TTC549 (cell line): Measurements from ENCODE around the gene NAALADL2.
"Not testable (repeated sequence)": the region's sequence is repeated elsewhere in the genome, so short reads cannot be mapped to it uniquely, and the experiment has no call there.

Experiments used
- FAIRE-seq: peaks from 2 replicates; lab custom pipeline; 2012; peaks lifted over from hg19 to GRCh38; lab: Jason Lieb, UNC

Gene NAALADL2

DNA sequence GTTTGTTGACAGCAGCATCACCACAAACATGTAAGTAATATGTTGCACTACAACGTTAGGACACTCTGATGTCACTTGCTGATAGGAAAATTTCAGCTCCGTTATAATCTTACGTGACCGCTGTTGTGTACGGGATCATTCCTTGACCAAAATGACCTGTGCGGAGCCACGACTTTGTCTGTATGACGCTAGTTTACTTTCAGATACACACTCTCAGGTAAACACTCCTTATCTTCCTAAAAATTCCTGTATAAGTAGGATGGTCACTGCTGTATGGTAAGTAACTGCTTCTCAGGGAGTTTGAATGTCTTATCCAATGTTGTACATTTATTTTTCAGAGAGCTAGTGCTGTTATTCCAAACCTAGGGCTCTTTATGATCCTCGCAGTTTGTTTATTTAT lies 410.3 kb downstream of the NAALADL2 start:
- FAIRE-seq: no peak

DNA sequence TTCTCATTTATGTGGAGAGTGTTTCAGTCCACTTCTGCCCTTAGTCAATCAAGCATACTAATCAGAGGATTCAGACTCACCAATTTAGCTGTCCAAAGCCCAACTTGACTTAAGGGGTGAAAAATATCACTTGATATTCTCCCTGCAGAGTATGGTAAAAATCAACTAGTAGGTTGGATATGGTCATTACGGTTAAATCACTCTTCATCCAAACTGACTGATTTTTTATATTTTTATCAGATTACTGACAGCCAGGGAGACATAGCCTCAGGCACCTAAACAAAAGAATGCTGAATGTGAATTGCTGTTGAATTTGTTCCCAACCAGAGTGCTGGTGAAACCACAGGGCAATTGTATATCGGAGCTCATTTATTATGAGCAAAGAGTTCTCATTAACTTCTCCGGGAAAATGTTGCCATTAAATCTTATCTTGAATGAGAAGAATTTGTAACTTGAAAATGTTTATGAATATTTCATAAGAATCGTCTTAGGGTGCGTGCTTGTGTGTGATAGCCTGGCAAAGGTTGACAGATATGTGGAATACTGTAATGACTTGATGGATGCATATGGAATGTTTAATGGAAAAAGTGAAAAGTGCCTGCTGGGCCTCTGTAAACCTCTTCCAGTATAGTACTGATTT lies 411.2 kb downstream of the NAALADL2 start:
- FAIRE-seq: no peak

DNA sequence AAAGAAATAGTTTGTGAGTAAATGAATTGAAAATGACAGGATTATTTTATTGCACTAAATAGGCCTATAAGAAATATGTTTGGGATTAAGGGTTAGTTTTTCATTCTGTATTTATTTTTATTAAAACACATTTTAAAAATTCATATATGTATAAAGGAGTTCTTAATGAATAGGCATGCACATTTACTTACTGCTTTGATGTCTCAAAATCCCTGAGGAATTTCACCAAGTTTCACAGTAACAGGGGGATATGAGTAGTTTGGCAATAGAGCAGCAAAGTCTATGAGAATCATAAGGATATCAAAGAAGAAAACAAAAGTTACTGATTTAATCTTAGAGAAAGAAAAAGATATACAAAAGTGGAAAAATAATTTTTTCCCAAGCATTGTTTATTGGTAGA lies 411.7 kb downstream of the NAALADL2 start:
- FAIRE-seq: no peak

DNA sequence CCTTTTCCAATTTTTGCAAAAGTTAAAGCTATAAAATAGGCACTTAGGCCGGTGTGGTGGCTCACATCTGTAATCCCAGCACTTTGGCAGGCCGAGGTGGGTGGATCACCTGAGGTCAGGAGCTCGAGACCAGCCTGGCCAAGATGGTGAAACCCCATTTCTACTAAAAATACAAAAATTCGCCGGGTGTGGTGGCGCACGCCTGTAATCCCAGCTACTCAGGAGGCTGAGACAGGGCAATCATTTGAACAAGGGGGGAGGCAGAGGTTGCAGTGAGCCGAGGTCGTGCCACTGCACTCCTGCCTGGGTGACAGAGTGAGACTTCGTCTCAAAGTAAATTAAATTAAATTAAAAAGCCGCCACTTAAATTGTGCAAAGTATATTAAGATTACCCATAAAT lies 412.3 kb downstream of the NAALADL2 start:
- not testable (repeated sequence) for FAIRE-seq

DNA sequence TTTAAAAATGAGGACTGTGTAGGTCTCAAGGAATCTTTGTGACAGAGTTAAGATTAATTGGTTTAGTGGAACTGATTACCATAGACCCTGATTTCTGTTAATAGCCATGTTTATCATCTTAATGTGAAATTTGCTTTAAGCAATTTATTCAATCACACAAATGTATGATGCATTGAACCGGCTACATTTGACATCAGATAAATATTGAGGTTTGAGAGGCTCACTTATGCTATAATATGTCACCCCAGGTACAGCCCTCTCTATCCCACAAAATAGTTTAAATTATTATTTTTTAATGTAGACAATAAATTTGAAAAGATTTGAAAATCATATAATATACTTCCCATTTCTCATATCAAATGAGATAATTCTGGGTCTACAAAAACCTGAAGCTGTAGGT lies 413.3 kb downstream of the NAALADL2 start:
- FAIRE-seq: no peak

DNA sequence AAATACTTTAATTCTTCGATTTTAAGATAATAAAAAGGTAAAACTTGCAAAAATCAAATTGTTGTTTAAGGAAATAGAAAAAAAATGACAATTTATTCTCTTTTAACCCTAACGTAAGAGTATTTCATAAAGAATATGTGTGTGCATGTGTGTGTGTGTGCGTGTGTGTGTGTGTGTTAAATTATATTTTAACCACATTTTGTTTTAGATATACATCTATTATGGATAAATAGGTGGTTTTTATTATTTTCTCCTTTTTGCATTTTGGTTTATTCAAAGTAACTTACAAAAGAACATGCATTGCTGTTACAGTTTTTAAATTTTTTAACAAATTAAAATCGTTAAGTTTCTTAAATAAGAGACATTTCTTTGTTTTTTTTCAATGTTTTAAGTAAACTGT lies 414.4 kb downstream of the NAALADL2 start:
- FAIRE-seq: peak; percentile 54

DNA sequence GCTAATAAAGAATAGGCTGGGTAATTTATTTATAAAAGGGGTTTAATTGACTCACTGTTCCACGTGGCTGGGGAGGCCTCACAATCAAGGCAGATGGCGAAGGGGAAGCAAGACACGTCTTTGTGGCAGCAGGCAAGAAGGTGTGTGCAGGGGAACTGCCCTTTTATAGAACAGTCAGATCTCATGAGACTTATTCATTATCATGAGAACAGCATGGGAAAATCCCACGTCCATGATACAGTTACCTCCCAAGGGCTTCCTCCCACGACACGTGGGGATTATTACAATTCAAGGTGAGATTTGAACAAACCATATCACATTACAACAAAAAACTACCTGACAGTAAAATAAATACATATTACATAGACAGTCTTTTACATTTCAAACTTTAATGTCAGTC lies 414.9 kb downstream of the NAALADL2 start:
- no peak for FAIRE-seq

DNA sequence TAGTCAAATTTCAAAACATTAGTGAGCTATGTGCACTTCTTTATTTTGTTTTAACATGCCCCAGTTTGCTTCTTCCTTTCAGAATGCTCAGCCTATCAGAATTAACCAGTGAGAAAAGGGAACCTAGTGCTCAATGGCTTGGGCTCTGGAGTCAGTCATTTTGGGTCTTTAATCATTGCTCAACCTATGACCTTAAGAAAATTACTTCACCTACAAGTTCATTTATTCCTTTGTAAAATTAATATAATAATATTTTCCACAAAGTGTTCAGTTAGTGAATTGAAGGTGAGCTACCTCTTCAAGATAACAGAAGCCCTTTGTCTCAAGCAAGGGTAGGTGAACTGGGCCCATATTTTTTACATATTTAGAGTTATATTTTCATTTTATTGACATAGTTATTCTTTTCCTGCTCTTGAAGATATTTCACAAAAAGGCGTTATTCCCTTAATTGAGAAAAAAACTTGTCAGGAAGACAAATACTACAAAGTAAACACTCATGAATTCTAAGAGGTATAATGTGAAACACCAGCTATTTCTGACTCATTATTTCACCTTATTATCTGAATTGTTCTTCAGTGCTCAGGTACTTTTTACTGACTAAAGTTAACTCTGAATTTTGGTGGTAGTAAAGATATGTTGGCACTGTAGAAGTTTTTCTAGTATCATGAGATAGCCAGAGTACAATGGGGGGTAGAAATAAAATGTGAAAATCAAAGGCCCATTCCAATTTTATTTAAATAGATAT lies 415.5 kb downstream of the NAALADL2 start:
- no peak for FAIRE-seq

DNA sequence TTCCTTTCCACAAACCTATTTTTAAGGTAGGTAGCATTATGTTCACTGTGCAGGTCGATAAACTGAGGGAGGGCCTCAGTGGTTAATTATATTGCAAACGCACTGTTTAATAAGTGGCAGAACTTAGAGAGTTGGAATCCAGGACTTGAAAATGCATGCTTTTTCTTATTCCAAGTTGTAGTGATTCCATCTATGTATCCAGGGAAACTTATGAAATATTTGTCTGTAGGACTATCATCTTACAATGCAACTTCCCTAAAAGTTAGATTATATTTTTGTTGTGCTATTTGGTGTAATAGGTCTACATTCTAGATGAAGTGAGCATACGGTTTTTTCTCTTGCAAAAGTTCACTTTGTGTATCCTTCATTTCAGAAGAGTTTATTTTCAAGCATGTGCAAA lies 419.5 kb downstream of the NAALADL2 start:
- FAIRE-seq: no peak

DNA sequence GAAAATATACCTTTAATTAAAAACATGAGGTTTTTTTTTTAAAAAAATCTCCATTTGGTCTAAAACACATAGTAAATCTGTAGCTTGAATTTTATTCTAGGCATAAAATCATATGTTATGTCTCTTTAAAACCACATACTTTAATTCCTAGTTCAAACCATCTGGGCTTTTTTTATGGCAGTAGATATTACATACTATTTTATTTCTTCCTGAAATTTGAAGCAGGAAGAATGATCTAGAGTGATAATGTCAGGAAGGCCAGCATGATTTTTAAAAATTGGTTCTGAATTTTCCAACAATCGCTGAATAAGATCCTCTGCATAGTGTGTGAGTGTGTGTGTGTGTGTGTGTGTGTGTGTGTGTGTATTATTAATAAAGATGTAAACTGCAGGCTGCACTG lies 420.3 kb downstream of the NAALADL2 start:
- no peak for FAIRE-seq

DNA sequence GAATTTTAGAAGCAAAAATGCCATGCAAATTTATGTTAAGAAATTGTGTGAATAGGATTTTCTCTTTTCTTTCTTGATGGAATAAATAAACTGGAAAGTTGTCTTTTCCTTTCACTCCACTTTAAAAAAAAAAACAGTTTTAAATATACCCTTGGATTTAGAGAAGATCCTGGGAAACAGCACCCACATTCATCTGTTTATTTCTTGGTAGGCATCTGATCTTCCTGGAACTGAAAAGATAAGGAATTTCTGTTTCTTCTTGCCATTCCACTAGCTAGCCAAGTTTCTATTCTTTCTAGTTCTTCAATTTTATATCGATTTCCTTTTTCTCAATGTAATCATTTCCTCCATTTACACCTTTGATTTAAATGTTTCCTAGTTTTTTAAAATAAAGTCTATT lies 420.8 kb downstream of the NAALADL2 start:
- no peak for FAIRE-seq

DNA sequence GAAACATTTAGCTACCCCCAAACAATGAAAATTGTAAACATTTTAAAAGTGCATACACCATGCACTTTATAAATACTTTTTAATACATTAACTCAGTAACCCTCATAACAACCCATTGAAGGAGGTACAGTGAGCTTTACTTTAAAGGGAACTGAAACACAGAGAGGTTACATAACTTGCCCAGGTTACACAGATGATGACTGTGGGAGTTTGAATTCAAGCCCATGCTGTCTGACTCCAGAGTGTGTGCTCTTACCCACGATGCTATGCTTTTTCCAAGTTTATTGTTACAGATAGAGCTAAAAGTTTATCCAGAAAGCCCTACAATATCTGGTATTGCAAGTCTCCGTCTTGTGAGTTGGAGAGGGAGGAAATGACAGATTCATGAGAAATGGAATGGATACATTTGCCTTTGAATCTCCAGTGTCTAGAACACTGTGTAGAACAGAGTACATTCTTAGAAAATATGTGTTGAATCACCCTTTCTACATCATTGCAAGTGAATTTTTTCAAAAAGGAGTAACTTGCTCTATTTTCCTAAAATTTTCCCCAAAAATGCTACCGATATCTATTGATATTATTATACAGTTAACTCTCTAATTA lies 428.3 kb downstream of the NAALADL2 start:
- FAIRE-seq: no peak

DNA sequence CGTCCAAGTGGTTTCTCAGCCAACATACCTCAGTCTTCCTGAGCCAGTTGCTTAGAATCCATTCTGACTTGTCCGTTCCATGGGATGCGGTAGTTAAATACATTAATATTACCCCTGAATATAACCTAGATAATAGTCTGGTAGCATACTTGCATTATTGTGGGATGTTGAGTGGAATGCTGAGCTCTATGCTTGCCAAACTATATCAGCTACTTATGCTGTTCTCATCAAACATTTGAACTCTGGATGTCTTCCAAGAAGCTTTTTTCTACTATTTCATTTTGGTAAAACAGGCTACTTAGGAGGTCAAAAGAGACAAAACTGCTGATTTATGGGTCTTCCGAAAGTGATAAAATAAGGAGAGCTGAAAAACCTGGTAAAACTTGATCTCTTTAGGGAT lies 429.5 kb downstream of the NAALADL2 start:
- FAIRE-seq: no peak

DNA sequence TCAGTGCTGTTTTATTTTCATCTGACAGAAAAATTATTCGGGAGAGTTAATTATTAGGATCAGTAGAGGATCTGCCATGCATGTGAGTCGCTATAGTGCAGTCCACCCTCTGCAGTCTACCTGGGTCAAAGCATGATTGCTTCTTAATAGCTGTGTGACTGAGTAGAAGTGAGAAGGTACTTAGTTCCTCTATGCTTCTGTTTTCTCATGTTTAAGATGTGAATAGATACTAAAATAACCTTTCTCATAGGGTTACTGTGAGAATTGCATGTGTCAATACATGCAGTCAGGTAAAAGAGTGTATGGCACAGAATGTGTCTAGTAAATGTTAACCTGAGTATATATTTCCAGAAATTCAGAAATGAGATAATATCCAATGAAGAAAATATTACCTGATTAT lies 435.7 kb downstream of the NAALADL2 start:
- FAIRE-seq: no peak

DNA sequence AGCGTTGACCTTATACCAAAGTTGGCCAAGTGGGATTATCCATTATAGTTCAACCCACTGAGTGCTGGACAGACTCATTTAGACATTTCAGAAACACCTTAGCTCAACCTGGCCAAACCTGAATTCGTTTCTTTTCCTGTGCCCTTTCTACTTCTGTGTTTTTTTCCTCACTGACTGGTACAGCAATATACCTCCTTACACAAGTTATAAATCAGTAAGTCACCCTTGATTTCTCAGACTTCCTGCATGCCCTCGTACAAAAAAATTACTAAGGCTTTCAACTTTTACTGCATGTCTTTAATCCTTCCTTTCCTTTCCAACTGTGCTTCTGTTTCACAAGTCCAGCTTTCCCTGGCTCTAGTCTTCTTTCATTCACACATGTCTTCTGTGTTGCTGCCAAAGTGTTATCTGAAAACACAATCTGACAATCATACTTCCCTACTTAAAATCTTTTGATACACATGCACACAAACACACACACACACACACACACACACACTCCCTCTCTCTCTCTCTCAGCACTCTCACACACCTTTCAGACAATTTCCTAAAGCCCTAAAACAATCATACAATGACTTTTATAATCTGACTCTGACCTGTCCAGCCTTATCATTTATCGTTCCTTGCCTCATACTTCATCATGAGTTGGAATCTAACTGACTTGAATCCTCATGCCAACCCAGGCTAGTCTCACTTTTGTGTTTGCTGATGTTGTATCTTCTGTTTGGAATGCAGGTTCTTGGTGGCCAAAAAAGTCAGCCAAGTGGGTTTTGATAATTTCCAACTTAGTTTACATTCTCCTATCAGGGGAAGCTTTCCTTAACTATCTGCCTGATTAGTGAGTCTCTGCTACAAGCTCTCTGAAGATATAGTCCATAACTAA lies 436.4 kb downstream of the NAALADL2 start:
- FAIRE-seq: no peak

DNA sequence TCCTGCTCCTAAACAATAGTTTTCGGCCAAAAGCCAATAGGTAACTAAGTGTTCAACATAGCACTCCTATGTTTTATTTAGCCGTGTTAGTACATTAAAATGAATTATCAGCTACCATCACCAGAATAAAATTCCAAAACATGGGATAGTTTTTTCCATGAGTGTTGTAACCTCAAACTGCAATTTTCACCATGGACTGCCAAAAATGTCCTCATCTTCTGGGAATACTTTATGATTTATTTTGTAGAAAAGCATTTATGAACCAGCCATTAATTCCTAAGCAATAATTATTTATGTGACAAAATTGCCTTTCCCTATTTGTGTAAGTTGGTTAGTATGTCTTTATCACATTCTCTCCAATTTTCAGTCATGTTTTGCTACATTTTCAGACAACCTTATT lies 438.1 kb downstream of the NAALADL2 start:
- no peak for FAIRE-seq

DNA sequence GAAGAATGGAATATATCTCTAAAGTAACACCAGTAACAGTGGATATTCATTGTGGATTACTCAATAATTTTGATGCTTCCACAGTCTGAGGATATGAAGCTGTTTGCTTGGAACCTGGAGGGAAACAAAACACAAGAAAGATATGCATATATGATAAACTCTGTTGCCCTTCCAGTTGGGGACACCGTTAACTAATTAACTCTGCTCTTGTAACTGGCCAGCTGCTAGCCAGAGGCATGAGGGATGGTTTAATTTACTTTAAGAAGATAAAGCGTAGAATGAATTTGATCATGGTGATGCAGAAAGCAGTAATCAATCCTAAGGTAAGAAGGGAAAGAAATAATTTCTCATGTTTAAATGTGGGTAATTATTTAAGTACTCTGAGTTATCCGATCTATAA lies 442.6 kb downstream of the NAALADL2 start:
- FAIRE-seq: no peak

DNA sequence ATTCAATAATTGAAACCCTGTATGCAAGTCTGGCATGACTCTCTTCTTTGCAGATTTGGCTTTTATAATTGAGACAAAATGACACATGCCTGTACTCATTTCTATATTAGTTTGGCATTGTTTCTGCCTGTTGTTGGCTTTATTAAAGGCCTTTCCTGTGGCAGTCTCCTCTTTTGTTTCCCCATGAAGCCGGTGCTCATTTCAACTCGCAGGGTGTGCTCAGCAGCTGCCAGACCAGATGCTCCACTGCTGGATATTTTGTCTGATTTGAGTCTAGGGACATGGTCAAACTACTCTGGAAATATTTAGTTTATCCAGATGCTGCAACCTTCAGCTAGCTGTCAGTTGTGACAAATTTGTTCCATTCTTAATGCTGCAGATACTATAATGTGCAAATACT lies 445.3 kb downstream of the NAALADL2 start:
- no peak for FAIRE-seq

DNA sequence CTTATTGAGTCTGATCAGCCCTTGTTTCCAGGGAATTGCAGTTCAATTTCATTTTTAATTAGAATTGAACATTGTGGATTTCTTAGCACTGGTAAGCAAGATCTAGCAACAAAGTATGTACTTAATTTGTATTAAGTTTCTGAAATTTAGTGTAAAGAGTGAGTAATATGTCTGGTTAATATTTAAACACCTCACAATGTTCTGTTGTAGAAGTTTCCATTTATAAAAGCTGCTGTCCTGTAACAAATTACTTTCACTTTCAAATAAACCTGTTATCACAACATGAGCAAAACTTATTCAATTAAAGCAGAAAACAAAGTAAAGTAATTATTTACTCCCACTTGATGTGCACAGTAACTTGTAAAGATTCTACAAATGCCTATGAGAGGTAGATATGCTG lies 448.5 kb downstream of the NAALADL2 start:
- FAIRE-seq: no peak

DNA sequence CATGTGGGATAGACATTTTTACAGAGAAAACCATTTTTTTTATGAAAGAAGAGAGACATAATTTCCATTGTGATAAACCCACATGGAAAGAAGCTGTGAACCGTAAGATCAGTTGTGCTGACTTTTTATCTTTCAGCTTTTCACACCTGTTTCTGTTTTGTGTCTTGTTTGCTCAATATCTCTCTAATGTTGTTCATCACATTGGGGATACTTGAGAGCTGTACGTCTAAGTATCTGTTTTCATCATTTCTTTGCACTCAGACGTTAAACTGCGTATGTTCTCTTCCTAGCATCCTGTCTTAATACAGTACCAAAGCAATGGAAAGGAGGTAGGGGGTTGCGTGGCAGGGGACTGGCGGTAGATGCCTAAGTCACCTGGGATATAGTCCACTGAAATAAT lies 449.0 kb downstream of the NAALADL2 start:
- FAIRE-seq: no peak

DNA sequence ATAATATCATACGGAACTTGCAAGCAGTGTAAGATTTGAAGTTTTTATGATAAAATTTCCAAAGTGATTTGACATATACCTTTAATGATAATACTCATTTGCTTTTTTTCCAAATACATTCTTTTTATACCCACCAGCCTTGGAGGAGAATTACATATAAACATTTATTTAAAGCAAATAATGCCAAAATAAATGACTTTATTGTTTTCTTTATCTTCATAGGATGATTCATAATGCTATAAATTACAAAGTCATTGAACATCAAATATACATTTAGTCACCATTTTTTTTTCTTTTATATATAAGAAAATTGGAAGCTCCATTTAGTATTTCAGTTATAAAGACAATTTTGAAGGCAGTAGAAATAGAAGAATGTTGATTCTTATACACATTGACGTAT lies 450.9 kb downstream of the NAALADL2 start:
- no peak for FAIRE-seq

DNA sequence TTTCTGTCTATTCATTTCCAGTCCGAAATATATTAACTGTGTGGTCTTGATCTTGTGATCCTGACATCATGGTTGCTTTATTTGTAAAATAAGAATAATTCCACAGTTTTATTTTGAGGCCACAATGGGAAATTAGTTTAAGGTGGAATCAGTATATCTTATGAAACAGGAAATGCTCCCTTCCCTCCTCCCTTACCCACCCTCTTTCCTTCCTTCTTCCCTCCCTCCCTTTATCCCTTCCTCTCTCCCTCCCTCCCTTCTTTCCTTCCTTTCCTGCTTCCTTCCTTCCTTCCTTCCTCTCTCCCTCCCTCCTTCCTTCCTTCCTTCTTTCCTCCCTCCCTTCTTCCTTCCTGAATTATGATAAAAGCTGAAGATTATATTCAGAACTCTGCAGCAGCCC lies 452.3 kb downstream of the NAALADL2 start:
- no peak for FAIRE-seq

DNA sequence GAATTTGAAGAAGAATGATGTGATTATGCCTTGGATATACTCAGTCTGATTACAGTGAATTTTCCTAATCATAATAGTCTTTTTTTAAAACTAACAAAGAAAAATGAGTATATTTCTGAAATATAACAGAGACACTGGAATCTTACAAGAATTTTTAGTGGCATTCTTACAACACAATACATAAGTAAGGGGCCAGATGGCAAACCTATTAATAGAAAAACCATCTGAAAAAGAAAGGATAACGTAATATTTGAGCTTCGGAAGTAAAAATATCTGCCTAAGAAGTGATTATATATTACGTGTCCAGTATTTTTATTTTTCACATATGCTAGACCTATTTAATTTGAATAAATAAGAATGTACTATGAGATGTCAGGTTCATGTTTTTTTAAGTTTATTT lies 452.8 kb downstream of the NAALADL2 start:
- no peak for FAIRE-seq
